Retinal pigment epithelial cell (primary cell): ENCODE data around the gene OR1J4.
"Not testable (repeated sequence)": the region's sequence is repeated elsewhere in the genome, so short reads cannot be mapped to it uniquely, and the experiment has no call there.

ENCODE experiments used
- DNase-seq: peaks from one replicate; pipeline ENCODE4 v3.0.0-alpha.2; 2010; ENCODE audit warnings: low read depth
- H3K4me3 ChIP-seq: 2 replicates; pipeline ENCODE4 v1.5.1; 2011; ENCODE audit warnings: mild to moderate bottlenecking, low read length, control low read depth, moderate library complexity
- CTCF ChIP-seq: conservative IDR thresholded peaks from 2 replicates; pipeline ENCODE4 v1.5.1; 2011; ENCODE audit warnings: low read depth, low read length, control low read depth, inconsistent platforms

OR1J4 gene

GRCh38 chr9:122506964-122507363, 12.0 kb upstream of the OR1J4 start:
- no peak for TF ChIP-seq CTCF
- no peak overlapping the region for H3K4me3 ChIP-seq

GRCh38 chr9:122510502-122510901, 8.4 kb upstream of the OR1J4 start, which contains the start of gene OR1J2:
TSS of gene OR1J2 (plus strand) at chr9:122510802. CDS start at chr9:122510802, 0 bp downstream.
- DNase-seq = no peak
- no peak for TF ChIP-seq CTCF
- no peak within 1 kb of the TSS for H3K4me3 ChIP-seq

More at GRCh38 chr9:122506964-122507363, 12.0 kb upstream of the OR1J4 start:
- DNase-seq = no peak

GRCh38 chr9:122518226-122518625, 715 bp upstream of the OR1J4 start:
- no peak for TF ChIP-seq CTCF
- no peak for DNase-seq
- H3K4me3 ChIP-seq = no peak overlapping the region

- DNase-seq = no peak
- TF ChIP-seq CTCF = no peak
- no peak overlapping the region for H3K4me3 ChIP-seq
Measured at GRCh38 chr9:122519376-122519775, 435 bp downstream of the OR1J4 start.

- no peak for DNase-seq
- TF ChIP-seq CTCF = no peak
- no peak overlapping the region for H3K4me3 ChIP-seq
Measured at GRCh38 chr9:122526602-122527001, 7.7 kb downstream of the OR1J4 start.

GRCh38 chr9:122527193-122527592, 8.3 kb downstream of the OR1J4 start, which contains the start of gene OR1N1:
TSS of gene OR1N1 (minus strand) at chr9:122527293. CDS start at chr9:122527293, 0 bp downstream.
- no peak for TF ChIP-seq CTCF
- no peak within 1 kb of the TSS for H3K4me3 ChIP-seq
- no peak for DNase-seq

GRCh38 chr9:122531157-122531556, 12.2 kb downstream of the OR1J4 start:
- H3K4me3 ChIP-seq, DNase-seq: not testable (repeated sequence)

- no peak overlapping the region for H3K4me3 ChIP-seq
- TF ChIP-seq CTCF = no peak
- DNase-seq = no peak
Measured at GRCh38 chr9:122536134-122536533, 17.2 kb downstream of the OR1J4 start.

- not testable (repeated sequence) for H3K4me3 ChIP-seq, DNase-seq
Measured at GRCh38 chr9:122537066-122537465, 18.1 kb downstream of the OR1J4 start.
